H1 (cell line): ENCODE results near the gene LEFTY2. TPM values are rescaled to one million over a fixed set of nuclear protein-coding genes. Genes with fewer than 3 reads are reported as not detected.

ENCODE experiments used
- TCF12 ChIP-seq: IDR thresholded peaks from 2 replicates; pipeline ENCODE4 v1.6.1; 2011; ENCODE audit warnings: low read depth, mild to moderate bottlenecking, low read length
- polyA plus RNA-seq, 7 experiments: library from polyadenylated mRNA; depleted of rRNA in 3 of 7; stranded (reverse) in 5 of 7; unstranded in 2 of 7; fragments of >200 nt in 5 of 7; fragments of 200-250 nt in 2 of 7; gene quantifications; 1 replicate in 5 of 7; 2 replicates in 1 of 7; 4 replicates in 1 of 7; pipeline versions ENCODE4 v1.2.1 to v1.2.3, GENCODE V29; 2011 to 2013; ENCODE audit warnings: missing spikeins in 2 of 7, mixed read lengths in 2 of 7
- total RNA-seq: library from RNA; stranded (reverse); fragmentation: NEBNext Ultra II Directional; extraction: Animal tissue kit (Norgen Biotek cat#: 25700); gene quantifications from 2 replicates; pipeline ENCODE4 v1.2.1, GENCODE V29; 2021

LEFTY2 gene
- total and polyA plus RNA-seq, 2 of the 8 experiments (the other 6 are each of a cell fraction or from before 2014, with no cell fraction given): 2.6 to 4.3 TPM

GRCh38 chr1:225987491-225988316, 46.7 kb upstream of the LEFTY2 start (continued):
- no peak for TF ChIP-seq TCF12
